VCaP (cell line): ENCODE data around the gene MFAP4.

Source experiments
- H3K27ac ChIP-seq: fragments of 450-650 bp; 2 replicates; pipeline ENCODE4 v1.5.1; 2017
- CTCF ChIP-seq: fragments of 450-650 bp; conservative IDR thresholded peaks from 2 replicates; pipeline ENCODE4 v1.5.1; 2017; ENCODE audit warnings: mild to moderate bottlenecking, moderate library complexity

MFAP4 gene

GRCh38 chr17:19378416-19379360 lies 8.3 kb downstream of the MFAP4 start, which contains the start of gene MAPK7:
MAPK7 (plus strand) TSS chr17:19378498; CDS start chr17:19378901, 403 bp downstream.
- H3K27ac ChIP-seq, result peak within 1 kb of the TSS; percentile 88
- no peak for TF ChIP-seq CTCF

- TF ChIP-seq CTCF, result no peak; the same call in 1 of the 2 replicates
- peak overlapping the region; percentile 88 for H3K27ac ChIP-seq
Measured at GRCh38 chr17:19377602-19378415, 9.2 kb downstream of the MFAP4 start.

GRCh38 chr17:19376811-19377210 lies 10.2 kb downstream of the MFAP4 start:
- H3K27ac ChIP-seq, result peak overlapping the region; percentile 88
- no peak for TF ChIP-seq CTCF

GRCh38 chr17:19375732-19376131 lies 11.3 kb downstream of the MFAP4 start:
- H3K27ac ChIP-seq, result no peak overlapping the region
- no peak for TF ChIP-seq CTCF

GRCh38 chr17:19374136-19374535 lies 12.9 kb downstream of the MFAP4 start:
- no peak for TF ChIP-seq CTCF
- no peak overlapping the region for H3K27ac ChIP-seq

- H3K27ac ChIP-seq, result no peak overlapping the region
- no peak for TF ChIP-seq CTCF
Measured at GRCh38 chr17:19372866-19373504, 14.0 kb downstream of the MFAP4 start.

GRCh38 chr17:19372439-19372838 lies 14.6 kb downstream of the MFAP4 start:
- TF ChIP-seq CTCF, result no peak

More at GRCh38 chr17:19372439-19372838, 14.6 kb downstream of the MFAP4 start:
- H3K27ac ChIP-seq, result no peak overlapping the region
